Stimulated activated CD4-positive, alpha-beta T cell treated with anti-CD3 and anti-CD28 coated beads, Interleukin-12 subunit alpha, Interleukin-12 subunit beta, amount 100 ng/mL, for 48 hours (primary cell): ENCODE measurements around the gene DTWD1.
"Not testable (repeated sequence)": the region's sequence is repeated elsewhere in the genome, so short reads cannot be mapped to it uniquely, and the experiment has no call there.

ENCODE experiments used
- DNase-seq, 3 donors: peaks; one replicate each; pipeline ENCODE4 v3.0.0-alpha.2; 2020; ENCODE audit warnings: low read depth in 2 of 3, low spot score in 1 of 3

The DTWD1 gene

GRCh38 chr15:49645941-49646340, 25.1 kb downstream of the DTWD1 start:
- DNase-seq, result no peak

GRCh38 chr15:49646891-49647290, 26.0 kb downstream of the DTWD1 start:
- DNase-seq, result no peak

- DNase-seq, result no peak
Measured at GRCh38 chr15:49649987-49650386, 29.1 kb downstream of the DTWD1 start.

- no peak for DNase-seq
Measured at GRCh38 chr15:49650676-49651075, 29.8 kb downstream of the DTWD1 start.

- no peak for DNase-seq
Measured at GRCh38 chr15:49652922-49653321, 32.1 kb downstream of the DTWD1 start.

- no peak for DNase-seq
Measured at GRCh38 chr15:49656734-49657133, 35.9 kb downstream of the DTWD1 start.

- DNase-seq, result no peak
Measured at GRCh38 chr15:49664716-49665115, 43.9 kb downstream of the DTWD1 start.

- not testable (repeated sequence) for DNase-seq
Measured at GRCh38 chr15:49666486-49666885, 45.6 kb downstream of the DTWD1 start.

- no peak for DNase-seq
Measured at GRCh38 chr15:49669288-49669687, 48.4 kb downstream of the DTWD1 start.

GRCh38 chr15:49673861-49674260, 53.0 kb downstream of the DTWD1 start:
- DNase-seq, result no peak

GRCh38 chr15:49674370-49674769, 53.5 kb downstream of the DTWD1 start:
- no peak for DNase-seq

GRCh38 chr15:49675041-49675440, 54.2 kb downstream of the DTWD1 start:
- no peak for DNase-seq

- no peak for DNase-seq
Measured at GRCh38 chr15:49678655-49679054, 57.8 kb downstream of the DTWD1 start.

GRCh38 chr15:49686599-49686998, 65.8 kb downstream of the DTWD1 start:
- DNase-seq, result no peak

GRCh38 chr15:49688135-49688790, 67.4 kb downstream of the DTWD1 start:
- DNase-seq, result no peak

- DNase-seq, result no peak
Measured at GRCh38 chr15:49692514-49693090, 71.8 kb downstream of the DTWD1 start.

- DNase-seq, result no peak
Measured at GRCh38 chr15:49693498-49693897, 72.7 kb downstream of the DTWD1 start.

GRCh38 chr15:49696433-49696832, 75.6 kb downstream of the DTWD1 start:
- DNase-seq, result no peak

- DNase-seq, result no peak
Measured at GRCh38 chr15:49697121-49697520, 76.3 kb downstream of the DTWD1 start.

- DNase-seq, result not testable (repeated sequence)
Measured at GRCh38 chr15:49702982-49703381, 82.1 kb downstream of the DTWD1 start.
